HEK293 (cell line): ENCODE measurements around the gene TNFRSF11A.

Experiments
- ATF2 ChIP-seq: fragments of 450-650 bp; formaldehyde crosslinking; IDR thresholded peaks from 2 replicates; pipeline ENCODE4 v1.5.1; 2016; ENCODE audit warnings: missing biosample characterization, missing genetic modification characterization, low read depth
- CTCF ChIP-seq: fragments of 450-650 bp; formaldehyde crosslinking; IDR thresholded peaks from 2 replicates; pipeline ENCODE4 v1.5.1; 2016; ENCODE audit warnings: missing biosample characterization, missing genetic modification characterization
- YY1 ChIP-seq: fragments of 450-650 bp; formaldehyde crosslinking; IDR thresholded peaks from 2 replicates; pipeline ENCODE4 v1.5.1; 2018; ENCODE audit warnings: missing biosample characterization, missing genetic modification characterization
- ZNF394 ChIP-seq: fragments of 450-650 bp; formaldehyde crosslinking; IDR thresholded peaks from 2 replicates; pipeline ENCODE4 v1.5.1; 2016; ENCODE audit warnings: missing biosample characterization, missing genetic modification characterization, mild to moderate bottlenecking, moderate library complexity, borderline replicate concordance
- ZNF426 ChIP-seq: fragments of 450-650 bp; formaldehyde crosslinking; IDR thresholded peaks from 2 replicates; pipeline ENCODE4 v1.5.1; 2017; ENCODE audit warnings: missing biosample characterization, missing genetic modification characterization, mild to moderate bottlenecking, inconsistent platforms, moderate library complexity
- ZNF558 ChIP-seq: fragments of 450-650 bp; formaldehyde crosslinking; IDR thresholded peaks from 2 replicates; pipeline ENCODE4 v1.5.1; 2016; ENCODE audit warnings: missing biosample characterization, missing genetic modification characterization
- ZNF660 ChIP-seq: fragments of 450-650 bp; IDR thresholded peaks from 2 replicates; pipeline ENCODE4 v1.5.1; 2018; ENCODE audit warnings: missing biosample characterization, mild to moderate bottlenecking, missing genetic modification characterization
- ZNF768 ChIP-seq: fragments of 450-650 bp; formaldehyde crosslinking; IDR thresholded peaks from 2 replicates; pipeline ENCODE4 v1.5.1; 2018; ENCODE audit warnings: missing biosample characterization, mild to moderate bottlenecking, missing genetic modification characterization

DNA sequence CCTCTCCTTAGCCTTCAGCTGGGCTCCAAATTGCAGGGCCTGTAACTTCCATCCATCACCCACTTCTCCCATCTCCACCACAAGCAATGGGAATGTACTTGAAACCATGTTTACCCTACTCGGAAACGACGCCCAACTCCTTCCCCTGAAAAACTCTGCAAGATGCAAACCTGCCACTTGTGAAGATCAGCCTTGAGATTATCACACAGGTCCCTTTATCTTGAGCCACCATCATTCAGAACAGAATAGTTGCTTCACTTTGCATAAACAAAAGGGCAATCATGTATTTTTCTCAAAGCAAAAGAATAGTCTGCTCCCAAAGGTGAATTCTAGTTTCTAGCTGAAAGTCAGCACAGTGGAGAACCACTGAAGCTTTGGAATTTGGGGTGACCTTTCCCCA lies 75.8 kb downstream of the TNFRSF11A start:
- TF ChIP-seq CTCF (tag by site-specific recombination) (no peak), YY1 (tag by site-specific recombination) (no peak), ATF2 (tag by site-specific recombination) (no peak), ZNF660 (tag by site-specific recombination) (no peak), ZNF426 (tag by site-specific recombination) (no peak), ZNF558 (tag by site-specific recombination) (no peak), ZNF768 (tag by site-specific recombination) (no peak), ZNF394 (tag by site-specific recombination) (no peak)
